NCI-H345 (cell line): Measurements from ENCODE around the gene JAK3.
"Not testable (repeated sequence)": the region's sequence is repeated elsewhere in the genome, so short reads cannot be mapped to it uniquely, and the experiment has no call there.

Experiments
- DNase-seq: peaks from one replicate; lab custom pipeline; 2025; lab: John Stamatoyannopoulos, UW

JAK3 gene

DNA sequence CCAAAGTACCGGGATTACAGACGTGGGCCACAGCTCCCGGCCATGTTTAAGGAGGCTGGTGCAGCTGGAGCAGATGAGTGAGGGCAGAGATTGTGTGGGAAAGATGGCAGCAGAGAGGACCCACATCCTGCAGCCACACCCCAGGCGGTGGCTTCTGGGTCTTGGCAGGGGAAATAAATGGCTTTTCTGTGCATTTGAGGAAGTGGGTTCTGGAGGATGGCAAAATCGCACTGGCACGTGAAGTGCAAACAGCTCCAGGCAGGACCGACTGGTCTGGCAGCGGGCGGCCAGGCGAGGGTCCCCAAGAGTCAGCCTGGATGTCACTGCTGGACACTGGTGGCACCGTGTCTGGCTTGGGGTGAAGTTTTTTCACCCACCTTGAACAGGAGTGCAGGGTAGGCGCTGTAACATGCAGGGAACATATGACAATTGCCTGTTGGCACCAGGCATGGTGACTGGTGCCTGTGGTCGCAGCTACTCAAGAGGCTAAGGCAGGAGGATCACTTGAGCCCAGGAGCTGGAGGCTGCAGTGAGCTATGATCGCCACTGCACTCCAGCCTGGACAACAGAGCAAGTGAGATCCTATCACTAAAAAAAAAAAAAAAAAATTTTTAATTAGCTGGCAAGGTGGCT lies 44.4 kb downstream of the JAK3 start:
- DNase-seq: no peak

GRCh38 chr19:17802137-17802858 lies 45.5 kb downstream of the JAK3 start:
- no peak for DNase-seq

DNA sequence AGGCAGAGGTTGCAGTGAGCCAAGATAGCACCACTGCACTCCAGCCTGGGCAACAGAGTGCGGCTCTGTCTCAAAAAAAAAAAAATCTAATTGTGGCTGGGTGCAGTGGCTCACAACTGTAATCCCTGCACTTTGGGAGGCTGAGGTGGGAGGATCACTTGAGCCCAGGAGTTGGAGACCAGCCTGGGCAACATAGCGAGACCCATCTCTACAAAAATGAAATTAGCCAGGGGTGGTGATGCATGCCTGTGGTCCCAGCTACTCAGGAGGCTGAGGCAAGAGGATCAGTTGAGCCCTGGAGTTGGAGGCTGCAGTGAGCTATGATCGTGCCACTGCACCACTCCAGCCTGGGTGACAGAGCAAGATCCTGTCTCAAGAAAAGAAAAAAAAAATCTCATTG lies 49.2 kb downstream of the JAK3 start:
- DNase-seq: not testable (repeated sequence)

- no peak for DNase-seq
Measured at GRCh38 chr19:17797424-17798201, 50.2 kb downstream of the JAK3 start.

DNA sequence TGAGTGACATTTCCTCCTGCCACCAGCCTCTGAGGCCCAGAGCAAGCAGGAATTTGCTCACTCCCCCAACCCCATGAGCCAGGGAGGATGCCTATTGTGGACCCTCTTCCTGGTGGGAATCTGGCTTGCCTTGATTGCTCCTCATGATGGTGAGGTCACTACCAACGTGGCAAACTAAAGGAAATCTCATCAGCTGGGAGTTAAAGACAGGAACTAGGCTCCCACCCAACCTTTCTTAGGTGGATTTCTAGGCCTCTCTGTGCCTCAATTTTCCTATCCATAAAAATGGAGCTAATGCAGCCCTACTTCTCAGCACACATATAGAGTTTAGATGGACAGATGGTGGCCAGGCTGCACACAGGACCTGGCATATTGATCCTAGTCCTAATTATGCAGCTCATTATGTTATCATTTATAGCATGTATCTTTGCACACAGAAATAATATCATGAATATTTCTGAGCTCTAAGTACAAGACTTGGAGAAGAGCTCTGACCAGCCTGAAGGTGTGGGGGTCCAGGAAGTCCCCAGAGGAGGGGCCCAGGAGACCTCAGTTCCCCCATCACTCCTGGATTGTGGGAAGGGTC lies 50.9 kb downstream of the JAK3 start:
- DNase-seq: no peak

- no peak for DNase-seq
Measured at GRCh38 chr19:17796013-17796837, 51.6 kb downstream of the JAK3 start.

DNA sequence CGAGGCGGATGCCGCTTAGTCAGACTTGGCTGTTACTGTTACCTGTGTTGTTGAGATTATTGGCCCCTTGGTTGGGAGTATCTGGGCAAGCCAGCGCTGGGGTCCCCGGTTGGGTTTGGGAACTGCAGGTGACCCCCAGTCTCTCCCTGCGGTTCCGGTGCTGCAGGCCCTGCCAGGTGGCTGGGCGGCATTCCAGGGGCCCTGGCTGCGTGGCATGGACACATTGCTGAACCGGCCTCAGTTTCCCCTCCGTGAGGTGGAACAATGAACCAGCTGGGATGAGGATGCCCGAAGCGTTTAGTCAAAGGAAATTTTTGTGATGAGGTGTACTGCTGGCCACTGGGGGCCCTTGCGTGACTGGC lies 52.3 kb downstream of the JAK3 start:
- DNase-seq: no peak

GRCh38 chr19:17794731-17795494 lies 52.9 kb downstream of the JAK3 start, which contains the start of gene B3GNT3:
TSS of gene B3GNT3 (plus strand) at chr19:17795138. CDS start at chr19:17807808, 12,670 bp downstream.
- DNase-seq: peak; percentile 77

GRCh38 chr19:17794412-17794730 lies 53.4 kb downstream of the JAK3 start:
- no peak for DNase-seq

GRCh38 chr19:17790059-17790780 lies 57.6 kb downstream of the JAK3 start:
- no peak for DNase-seq

DNA sequence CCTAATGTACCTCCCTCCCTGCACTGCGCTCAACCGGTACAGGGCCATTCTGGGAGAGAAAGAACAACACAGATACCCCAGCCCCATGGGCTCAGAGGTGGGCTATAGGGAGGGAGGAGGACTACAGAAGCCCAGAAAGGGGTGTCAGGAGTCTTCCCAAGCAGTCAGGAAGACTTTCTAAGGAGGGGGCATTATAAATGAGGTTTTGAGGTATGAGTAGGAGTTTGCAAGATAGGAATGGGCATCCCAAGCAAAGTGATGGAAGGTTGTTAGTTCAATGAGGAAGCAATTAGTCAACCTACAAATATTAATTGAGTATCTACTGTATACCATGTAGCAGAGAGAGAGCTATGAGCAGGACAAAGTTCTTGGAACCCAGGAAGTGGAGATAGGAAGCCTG lies 59.1 kb downstream of the JAK3 start:
- no peak for DNase-seq

DNA sequence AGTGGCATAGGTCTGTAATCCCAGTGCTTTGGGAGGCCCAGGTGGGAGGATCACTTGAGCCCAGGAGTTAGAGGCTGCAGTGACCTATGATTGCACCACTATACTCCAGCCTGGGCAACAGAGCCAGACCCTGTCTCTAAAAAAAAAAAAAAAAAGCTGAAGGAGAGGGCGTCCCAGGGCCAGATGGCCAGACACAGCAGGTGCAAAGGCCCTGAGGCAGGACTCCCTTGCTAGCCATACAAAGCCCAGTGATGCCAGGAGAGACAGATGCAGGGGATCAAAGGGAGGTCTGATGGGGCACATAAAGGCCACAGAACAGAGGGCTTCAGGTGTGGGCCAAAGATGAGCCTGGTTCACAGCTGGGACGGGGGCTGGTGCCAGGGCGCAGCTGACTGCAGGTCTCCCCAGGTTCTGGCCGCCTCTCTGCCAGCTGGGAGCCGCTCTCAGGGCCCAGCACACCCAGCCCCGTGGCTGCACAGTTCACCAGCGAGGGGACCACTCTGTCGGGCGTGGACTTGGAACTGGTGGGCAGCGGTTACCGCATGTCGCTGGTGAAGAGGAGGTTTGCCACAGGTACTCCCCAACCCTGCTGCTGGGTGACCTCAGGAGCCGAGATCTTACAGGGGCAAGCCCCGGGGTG lies 60.4 kb downstream of the JAK3 start:
- no peak for DNase-seq

- peak; percentile 50 for DNase-seq
Measured at GRCh38 chr19:17784201-17785008, 63.4 kb downstream of the JAK3 start.

GRCh38 chr19:17783721-17784120 lies 64.1 kb downstream of the JAK3 start:
- DNase-seq: not testable (repeated sequence)

GRCh38 chr19:17780781-17781180 lies 67.0 kb downstream of the JAK3 start:
- DNase-seq: no peak

GRCh38 chr19:17778968-17779929 lies 68.5 kb downstream of the JAK3 start:
- DNase-seq: no peak

GRCh38 chr19:17778251-17778967 lies 69.4 kb downstream of the JAK3 start:
- no peak for DNase-seq
